Kidney epithelial cell (primary cell): Measurements from ENCODE around the gene VWF. TPM values are rescaled to one million over a fixed set of nuclear protein-coding genes. Genes with fewer than 3 reads are reported as not detected.

ENCODE experiments used
- DNase-seq: peaks from one replicate; pipeline ENCODE4 v3.0.0-alpha.2; 2010; ENCODE audit warnings: low read depth
- H3K27me3 ChIP-seq: 2 replicates; pipeline ENCODE4 v1.6.0; 2011; ENCODE audit warnings: low read length; ENCODE audit not compliant: control insufficient read depth, insufficient read depth
- H3K36me3 ChIP-seq: 2 replicates; pipeline ENCODE4 v1.5.1; 2011; ENCODE audit warnings: low read length; ENCODE audit not compliant: control insufficient read depth, insufficient read depth
- H3K4me3 ChIP-seq: 2 replicates; pipeline ENCODE4 v1.5.1; 2011; ENCODE audit warnings: low read depth, mild to moderate bottlenecking, control low read depth, low read length
- CTCF ChIP-seq: IDR thresholded peaks from 2 replicates; pipeline ENCODE4 v1.5.1; 2011; ENCODE audit warnings: mild to moderate bottlenecking, moderate library complexity, low read length, control low read depth, inconsistent platforms; ENCODE audit not compliant: insufficient read depth, poor library complexity, severe bottlenecking
- total RNA-seq: library from RNA; depleted of rRNA; stranded (reverse); fragments of >200 nt; gene quantifications from 2 replicates; pipeline ENCODE4 v1.2.3, GENCODE V29; 2015

VWF gene
- total RNA-seq, 1 donor from 2014 or later: 0.42 TPM

- Histone ChIP-seq H3K36me3 (no peaks in the 10 kb centered on the region), H3K27me3 (no peaks in the 10 kb centered on the region), H3K4me3 (no peak overlapping the region)
- TF ChIP-seq CTCF: no peak
- DNase-seq: no peak
These were observed 167.5 kb downstream of the VWF start for GRCh38 chr12:5956987-5957386.

GRCh38 chr12:5954661-5955060 is 169.8 kb downstream of the VWF start:
- no peak for TF ChIP-seq CTCF
- no peak for DNase-seq
- no peaks in the 10 kb centered on the region for H3K36me3 ChIP-seq
- peaks cover 3% of the 10 kb centered on the region for H3K27me3 ChIP-seq
- H3K4me3 ChIP-seq: no peak overlapping the region

GRCh38 chr12:5953835-5954586 is 170.5 kb downstream of the VWF start:
- Histone ChIP-seq H3K36me3 (no peaks in the 10 kb centered on the region), H3K27me3 (peaks cover 4% of the 10 kb centered on the region), H3K4me3 (no peak overlapping the region)
- DNase-seq: no peak
- TF ChIP-seq CTCF: no peak

- DNase-seq: no peak
- no peak for TF ChIP-seq CTCF
- no peak overlapping the region for H3K4me3 ChIP-seq
- no peaks in the 10 kb centered on the region for H3K36me3 ChIP-seq
- peaks cover 15% of the 10 kb centered on the region for H3K27me3 ChIP-seq
These were observed 172.4 kb downstream of the VWF start for GRCh38 chr12:5952031-5952430.

- no peak for TF ChIP-seq CTCF
- DNase-seq: no peak
- no peaks in the 10 kb centered on the region for H3K36me3 ChIP-seq
- no peak overlapping the region for H3K4me3 ChIP-seq
- peaks cover 42% of the 10 kb centered on the region for H3K27me3 ChIP-seq
These were observed 175.8 kb downstream of the VWF start for GRCh38 chr12:5948696-5949095.

- no peak overlapping the region for H3K4me3 ChIP-seq
- no peak for DNase-seq
- H3K27me3 ChIP-seq: peaks cover 46% of the 10 kb centered on the region
- no peaks in the 10 kb centered on the region for H3K36me3 ChIP-seq
- TF ChIP-seq CTCF: no peak
These were observed 177.5 kb downstream of the VWF start for GRCh38 chr12:5947006-5947405.
